Kidney tubule cell (primary cell): ENCODE data around the gene DNM3.
A peak's percentile ranks its signal among the peaks of the same experiment; 100 is the strongest.

ENCODE experiments used
- DNase-seq: peaks from one replicate; pipeline ENCODE4 v3.0.0-alpha.2; 2018; ENCODE audit warnings: low spot score

Gene DNM3

GRCh38 chr1:172107316-172107975, 266.1 kb downstream of the DNM3 start:
- no peak for DNase-seq

GRCh38 chr1:172108161-172108893, 267.0 kb downstream of the DNM3 start:
- peak; percentile 39 for DNase-seq

- no peak for DNase-seq
Measured at GRCh38 chr1:172109359-172109758, 268.1 kb downstream of the DNM3 start.

DNA sequence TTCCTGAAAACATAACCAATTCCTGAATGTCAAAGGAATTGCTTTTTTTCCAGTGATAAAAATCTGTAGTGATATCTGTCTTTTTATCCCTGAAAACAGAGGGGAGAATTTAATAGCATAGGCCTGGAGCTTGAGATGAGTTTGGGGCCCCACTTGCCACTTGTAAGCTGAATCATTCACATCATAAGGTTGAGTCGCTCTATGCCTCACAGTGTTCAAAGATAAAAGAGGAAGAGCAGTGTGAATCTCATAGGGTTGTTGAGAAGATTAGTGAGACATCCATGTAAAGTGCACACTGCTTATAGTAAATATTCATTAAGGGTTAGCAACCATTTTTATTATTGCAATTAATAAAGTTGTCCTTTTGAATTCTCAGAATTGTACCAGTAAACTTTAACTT, 271.3 kb downstream of the DNM3 start:
- peak; percentile 20 for DNase-seq

DNA sequence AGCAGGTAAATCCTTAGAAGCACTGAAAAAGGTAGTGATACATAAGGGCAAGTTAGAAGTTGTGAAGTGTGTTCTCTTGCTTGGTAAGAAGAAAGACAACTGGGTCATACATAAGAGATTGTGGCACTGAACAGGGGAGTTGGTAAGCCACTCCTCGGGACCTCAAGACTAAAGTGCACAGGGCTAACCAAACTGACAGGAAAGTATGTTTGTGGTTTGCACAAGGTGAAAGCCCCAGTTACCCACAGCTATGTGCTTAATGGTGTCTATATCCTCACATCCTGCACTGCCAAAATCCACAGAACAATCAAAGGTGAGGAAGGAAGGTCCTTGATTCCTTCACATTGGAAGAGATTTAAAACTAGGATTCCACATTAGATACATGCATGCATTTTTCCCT, 276.5 kb downstream of the DNM3 start:
- peak; percentile 63 for DNase-seq

- DNase-seq = no peak
Measured at GRCh38 chr1:172118618-172119017, 277.3 kb downstream of the DNM3 start.

- DNase-seq = no peak
Measured at GRCh38 chr1:172119184-172119583, 277.9 kb downstream of the DNM3 start.

- no peak for DNase-seq
Measured at GRCh38 chr1:172120381-172120780, 279.1 kb downstream of the DNM3 start.

DNA sequence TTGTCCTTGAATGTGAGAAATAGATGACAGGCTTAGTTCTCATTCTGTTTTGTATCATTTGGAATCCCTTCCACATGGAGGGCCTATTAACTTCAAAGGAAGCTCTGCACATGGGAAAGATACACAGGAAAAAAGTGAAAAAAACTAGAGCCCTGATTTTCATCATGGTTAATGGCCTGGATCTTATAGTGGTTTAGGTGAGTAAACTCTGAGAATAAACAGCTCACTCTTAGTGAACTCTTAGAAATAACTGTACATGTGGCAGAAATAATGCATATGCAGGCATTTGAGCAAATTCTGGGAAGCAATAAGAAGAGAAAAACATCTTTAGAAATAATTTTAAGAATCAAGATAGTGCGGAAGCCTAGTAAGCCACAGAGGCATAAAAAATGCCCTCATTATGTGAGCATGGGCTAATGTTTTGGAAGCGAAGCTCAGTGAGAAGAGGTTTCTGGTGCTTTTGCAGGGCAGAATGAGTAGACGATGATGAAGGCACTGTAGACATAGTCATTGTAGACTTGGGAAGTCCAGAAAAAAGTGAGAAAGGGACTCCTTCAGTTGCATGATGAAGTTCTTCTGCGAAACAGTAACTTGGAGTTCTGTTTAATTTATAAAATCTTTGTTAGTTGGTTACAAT, 279.9 kb downstream of the DNM3 start:
- DNase-seq = peak; percentile 9

DNA sequence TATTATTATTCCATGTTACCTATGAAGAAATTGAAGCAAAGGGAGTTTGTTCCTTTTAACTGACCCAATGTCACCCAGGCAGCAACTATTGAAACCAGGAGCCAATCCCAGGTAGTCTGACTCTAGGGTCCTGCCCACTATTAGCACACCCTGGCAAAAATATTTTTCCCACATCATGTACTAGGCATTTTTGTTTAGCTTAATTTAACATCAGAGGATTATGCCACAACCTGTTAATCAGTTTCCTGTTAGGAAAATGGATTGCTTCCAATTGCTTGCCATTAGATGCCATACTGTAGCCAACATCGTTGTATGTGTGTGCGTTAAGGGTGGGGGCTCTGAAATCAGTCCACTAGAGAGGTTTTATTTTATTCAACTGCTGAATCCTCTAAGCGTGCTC, 281.1 kb downstream of the DNM3 start:
- no peak for DNase-seq

GRCh38 chr1:172125250-172125649, 284.0 kb downstream of the DNM3 start:
- no peak for DNase-seq

- DNase-seq = no peak
Measured at GRCh38 chr1:172125812-172126430, 284.6 kb downstream of the DNM3 start.

- no peak for DNase-seq
Measured at GRCh38 chr1:172132836-172133235, 291.5 kb downstream of the DNM3 start.

DNA sequence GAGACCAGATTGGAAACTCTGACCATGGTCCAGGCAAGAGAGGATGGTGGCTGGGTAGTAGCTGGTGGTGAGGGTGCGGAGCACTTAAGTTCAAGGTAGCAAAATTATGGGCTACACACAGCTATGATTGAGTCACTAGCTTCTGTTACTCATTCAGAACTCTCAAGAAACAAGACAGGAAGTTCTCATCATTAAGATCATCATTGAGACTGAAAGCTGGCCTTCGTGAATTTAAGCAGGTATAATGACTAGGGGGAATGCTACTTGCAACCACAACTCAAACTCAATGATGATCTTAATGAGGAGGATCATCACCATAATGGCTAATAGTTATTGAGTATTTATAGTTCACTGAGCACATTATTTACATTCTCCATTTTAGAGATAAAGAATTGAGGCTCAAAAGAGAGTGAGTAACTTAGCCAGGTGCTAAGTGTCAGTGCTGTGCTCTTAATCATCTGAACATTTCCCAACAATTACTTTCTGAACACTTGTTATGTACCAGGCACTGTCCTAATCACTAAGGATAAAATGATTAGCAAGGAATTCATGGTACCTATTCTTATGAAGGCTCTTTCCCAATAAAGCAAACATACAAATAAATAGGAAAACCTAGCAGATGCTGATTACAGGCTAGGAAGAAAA, 292.9 kb downstream of the DNM3 start:
- peak; percentile 60 for DNase-seq

DNA sequence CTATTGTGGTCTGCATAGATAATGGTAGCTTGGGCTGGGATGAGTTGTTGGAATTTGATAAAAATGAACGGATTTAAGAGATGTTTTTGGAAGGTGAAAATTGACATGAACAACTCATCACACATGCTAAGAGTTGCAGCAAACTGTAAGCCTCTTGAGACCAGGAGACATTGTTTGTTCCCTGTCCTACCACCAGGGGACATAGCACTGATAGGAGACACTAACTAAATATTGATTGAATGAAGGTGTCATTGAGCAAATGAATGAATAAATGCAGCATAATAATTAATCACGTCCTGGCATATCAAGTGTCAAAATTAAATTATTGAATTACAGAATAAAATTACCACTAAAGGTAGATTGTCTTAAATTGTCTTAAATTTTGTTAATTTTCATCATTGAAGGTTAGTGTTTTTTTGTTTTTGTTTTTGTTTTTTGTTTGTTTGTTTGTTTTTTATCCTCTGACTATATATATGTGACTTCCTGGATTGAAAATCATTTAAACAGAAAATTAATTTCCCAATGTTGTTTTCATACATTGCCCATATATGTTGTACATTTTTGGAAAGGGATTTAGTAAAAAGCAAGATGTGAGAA, 293.9 kb downstream of the DNM3 start:
- DNase-seq = no peak

GRCh38 chr1:172135978-172136610, 294.8 kb downstream of the DNM3 start:
- no peak for DNase-seq

- no peak for DNase-seq
Measured at GRCh38 chr1:172136925-172137324, 295.6 kb downstream of the DNM3 start.

DNA sequence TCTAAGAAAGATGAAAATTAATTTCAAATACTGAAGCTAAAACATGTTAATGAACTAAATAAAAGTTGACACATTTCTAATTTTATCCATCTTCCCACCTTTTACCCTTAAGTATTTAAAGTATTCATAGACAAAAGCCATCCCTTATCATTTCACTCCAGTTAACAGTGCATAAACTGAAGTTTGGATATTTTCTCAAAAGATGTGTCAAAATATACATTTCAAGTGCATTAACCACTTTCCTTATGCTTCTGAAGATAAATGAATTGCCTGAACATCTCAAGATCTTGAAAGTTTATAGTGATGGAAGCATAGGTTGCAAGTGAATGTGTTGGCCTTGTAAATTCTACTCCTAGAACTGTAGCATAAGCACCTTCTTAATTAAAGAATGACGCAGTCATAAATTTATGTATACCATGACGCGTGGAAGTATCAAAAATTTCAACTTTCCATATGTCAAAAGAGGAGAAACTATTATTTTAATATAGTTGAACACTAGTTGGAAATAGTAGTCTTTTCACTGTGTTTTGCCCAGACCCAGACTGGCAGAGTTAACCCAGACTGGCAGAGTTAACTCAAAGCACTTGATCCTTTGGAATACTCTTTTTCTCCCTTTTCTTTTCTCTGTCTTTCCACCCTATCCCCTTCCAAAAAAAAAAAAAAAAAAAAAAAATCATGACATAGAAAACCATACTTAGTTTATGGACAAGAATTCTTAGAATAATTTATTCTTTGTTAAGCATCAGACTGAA, 296.6 kb downstream of the DNM3 start:
- DNase-seq = no peak

DNA sequence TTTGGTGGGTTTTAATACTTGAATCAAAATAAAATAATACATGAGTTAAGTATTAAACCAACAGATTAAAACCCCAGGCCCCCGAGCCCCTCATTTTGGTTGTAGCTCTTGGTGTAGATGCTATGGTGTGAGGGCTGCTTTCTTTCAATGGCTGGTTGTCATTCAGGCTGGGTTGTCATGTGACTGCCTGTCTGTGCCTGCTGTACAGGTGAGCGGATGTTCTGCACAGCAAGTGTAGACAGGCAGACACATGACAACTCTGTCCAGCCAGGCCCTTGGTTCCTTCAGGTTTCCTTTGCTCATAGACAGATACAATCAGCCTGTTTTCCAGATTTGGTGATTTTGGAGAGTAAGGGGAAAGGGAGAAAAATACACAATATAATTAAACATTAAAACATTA, 297.3 kb downstream of the DNM3 start:
- no peak for DNase-seq

DNA sequence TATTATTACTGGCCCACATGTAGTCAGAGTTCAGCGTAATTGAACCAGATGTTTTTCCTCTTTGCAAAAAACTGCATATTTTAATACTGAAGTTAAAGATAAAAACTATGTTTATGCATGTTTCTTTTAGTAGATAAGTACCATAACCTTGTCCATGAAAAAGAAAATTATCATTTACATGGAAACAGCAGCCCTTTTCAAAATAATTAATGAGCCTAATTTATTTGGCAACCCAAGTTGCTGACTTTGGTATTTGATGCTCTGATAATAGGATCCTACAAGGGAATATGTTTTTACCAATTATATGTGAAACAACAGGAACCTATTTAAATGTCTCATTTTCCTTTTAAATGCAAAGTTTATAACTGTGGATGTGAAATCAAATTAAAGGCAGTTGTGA, 297.9 kb downstream of the DNM3 start:
- DNase-seq = no peak

DNA sequence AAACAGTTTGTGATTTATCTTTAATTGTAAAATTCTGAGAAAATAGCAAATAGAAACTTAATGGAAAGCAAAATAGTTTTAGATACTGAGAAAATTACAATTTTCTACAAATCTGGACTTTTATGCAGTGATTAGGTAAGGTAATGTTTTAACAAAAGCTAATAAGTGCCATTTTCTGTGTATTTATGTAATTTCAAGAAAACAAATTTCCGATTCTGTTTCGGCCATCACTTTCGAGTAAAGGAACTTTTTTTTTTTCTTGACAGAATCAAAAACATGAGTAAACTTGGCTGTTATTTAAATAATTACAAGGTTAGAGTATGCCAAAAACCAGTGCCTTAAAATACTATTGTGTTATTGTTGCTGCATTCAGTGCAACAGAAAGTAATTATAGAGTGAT, 298.8 kb downstream of the DNM3 start:
- no peak for DNase-seq
